Mucosa of descending colon (tissue), 3 donors: ENCODE measurements around the gene NEGR1. TPM values are rescaled to one million over a fixed set of nuclear protein-coding genes. Genes with fewer than 3 reads are reported as not detected.

Source experiments
- ATAC-seq: fragments of 200-7000 bp; cut with Tn5 transposase; one replicate; pipeline ENCODE4 v1.9.1; 2020; ENCODE audit warnings: mild to moderate bottlenecking, moderate library complexity
- DNase-seq, 3 donors: peaks; one replicate each; pipeline ENCODE4 v3.0.0-alpha.2; 2020
- H3K36me3 ChIP-seq: fragments of 200-600 bp; one replicate; pipeline ENCODE4 v1.8.0; 2021; ENCODE audit warnings: low read depth, mild to moderate bottlenecking
- H3K4me1 ChIP-seq: fragments of 200-600 bp; one replicate; pipeline ENCODE4 v1.8.0; 2021; ENCODE audit warnings: low read depth, mild to moderate bottlenecking
- H3K4me3 ChIP-seq: fragments of 200-600 bp; one replicate; pipeline ENCODE4 v1.8.0; 2021; ENCODE audit warnings: mild to moderate bottlenecking
- H3K9me3 ChIP-seq: fragments of 200-600 bp; one replicate; pipeline ENCODE4 v1.8.0; 2021; ENCODE audit warnings: mild to moderate bottlenecking
- CTCF ChIP-seq: fragments of 200-600 bp; IDR thresholded peaks from one replicate; pipeline ENCODE4 v1.8.0; 2022; ENCODE audit warnings: antibody characterized with exemption, mild to moderate bottlenecking
- intact Hi-C, 2 donors: fragments of 100-400 bp; cut with DNase I in 1 of 2; cut with micrococcal nuclease in 1 of 2; formaldehyde crosslinking; loops; one replicate each; pipeline versions ENCODE4 v1.11.0 to v1.11.1; 2022; cut with DNase I, micrococcal nuclease
- total RNA-seq, 3 donors: library from RNA; stranded (reverse); fragmentation: NEBNext Ultra II Directional in 2 of 3; extraction: Animal tissue kit (Norgen Biotek cat#: 25700) in 2 of 3; gene quantifications; one replicate each; pipeline versions ENCODE4 v1.2.1 to v1.2.4, GENCODE V29; 2021 to 2023
- donor health status: DM: no; HTN: no; CAD: no; lungs with moderate emphysema.
- donor health status: DM: no; HTN: no; CAD: no.
- donor health status: DM: no; HTN: yes; CAD: no.

NEGR1 gene
- total RNA-seq, 3 donors from 2014 or later = 2.3 to 47.9 (median 8.0) TPM

GRCh38 chr1:72235062-72235461, 47.3 kb downstream of the NEGR1 start:
- H3K4me3 ChIP-seq = no peak overlapping the region
- H3K36me3 ChIP-seq = no peaks in the 10 kb centered on the region
- intact Hi-C loops = no loop called here
- no peak for DNase-seq
- TF ChIP-seq CTCF = no peak
- H3K9me3 ChIP-seq = no peaks in the 10 kb centered on the region
- no peaks in the 10 kb centered on the region for H3K4me1 ChIP-seq
- no peak for ATAC-seq

- no peak overlapping the region for H3K4me3 ChIP-seq
- ATAC-seq (no peak), DNase-seq (no peak)
- H3K9me3 ChIP-seq = no peaks in the 10 kb centered on the region
- H3K36me3 ChIP-seq = no peaks in the 10 kb centered on the region
- no peaks in the 10 kb centered on the region for H3K4me1 ChIP-seq
- no peak for TF ChIP-seq CTCF
- intact Hi-C loops = no loop called here
Measured at GRCh38 chr1:72230746-72231145, 51.6 kb downstream of the NEGR1 start.

- intact Hi-C loops = no loop called here
Measured at GRCh38 chr1:72229893-72230292, 52.4 kb downstream of the NEGR1 start.

GRCh38 chr1:72227667-72228066, 54.7 kb downstream of the NEGR1 start:
- Histone ChIP-seq H3K36me3 (no peaks in the 10 kb centered on the region), H3K4me3 (no peak overlapping the region), H3K9me3 (no peaks in the 10 kb centered on the region), H3K4me1 (no peaks in the 10 kb centered on the region)
- ATAC-seq (no peak), DNase-seq (no peak)
- intact Hi-C loops = no loop called here
- no peak for TF ChIP-seq CTCF

More at GRCh38 chr1:72229893-72230292, 52.4 kb downstream of the NEGR1 start:
- H3K36me3 ChIP-seq = no peaks in the 10 kb centered on the region
- H3K4me1 ChIP-seq = no peaks in the 10 kb centered on the region
- ATAC-seq (no peak), DNase-seq (no peak)
- TF ChIP-seq CTCF = no peak
- no peaks in the 10 kb centered on the region for H3K9me3 ChIP-seq
- H3K4me3 ChIP-seq = no peak overlapping the region

GRCh38 chr1:72224506-72224905, 57.8 kb downstream of the NEGR1 start:
- no peak for TF ChIP-seq CTCF
- no peaks in the 10 kb centered on the region for H3K4me1 ChIP-seq
- H3K4me3 ChIP-seq = no peak overlapping the region
- no peak for DNase-seq
- no peak for ATAC-seq
- intact Hi-C loops = no loop called here
- H3K9me3 ChIP-seq = no peaks in the 10 kb centered on the region
- no peaks in the 10 kb centered on the region for H3K36me3 ChIP-seq

GRCh38 chr1:72221811-72222210, 60.5 kb downstream of the NEGR1 start:
- H3K36me3 ChIP-seq = no peaks in the 10 kb centered on the region
- intact Hi-C loops = no loop called here
- H3K4me3 ChIP-seq = no peak overlapping the region
- DNase-seq = no peak
- H3K9me3 ChIP-seq = no peaks in the 10 kb centered on the region
- ATAC-seq = no peak
- TF ChIP-seq CTCF = no peak
- no peaks in the 10 kb centered on the region for H3K4me1 ChIP-seq
